IPS-20b (cell line): ENCODE data around the gene CD19.
A peak's percentile ranks its signal among the peaks of the same experiment; 100 is the strongest.
"Not testable (repeated sequence)": the region's sequence is repeated elsewhere in the genome, so short reads cannot be mapped to it uniquely, and the experiment has no call there.

ENCODE experiments used
- H3K27ac ChIP-seq: one replicate; pipeline ENCODE4 v1.5.1; 2013; ENCODE audit warnings: low read length
- H3K27me3 ChIP-seq: 2 replicates; pipeline ENCODE4 v1.6.1; 2013; ENCODE audit warnings: mild to moderate bottlenecking, low read length, inconsistent platforms; ENCODE audit not compliant: insufficient read depth
- H3K36me3 ChIP-seq: 2 replicates; pipeline ENCODE4 v1.6.1; 2013; ENCODE audit warnings: low read depth, mild to moderate bottlenecking, inconsistent platforms, low read length, moderate library complexity; ENCODE audit not compliant: insufficient read depth
- H3K4me1 ChIP-seq: 2 replicates; pipeline ENCODE4 v1.6.1; 2013; ENCODE audit warnings: mild to moderate bottlenecking, control low read depth, inconsistent platforms, low read length, moderate library complexity; ENCODE audit not compliant: insufficient read depth
- H3K4me3 ChIP-seq: 2 replicates; pipeline ENCODE4 v1.5.1; 2013; ENCODE audit warnings: mild to moderate bottlenecking, low read length, inconsistent platforms
- H3K9ac ChIP-seq: 2 replicates; pipeline ENCODE4 v1.6.1; 2013; ENCODE audit warnings: low read depth, mild to moderate bottlenecking, inconsistent platforms, low read length, moderate library complexity
- H3K9me3 ChIP-seq: 2 replicates; pipeline ENCODE4 v1.6.1; 2013; ENCODE audit warnings: mild to moderate bottlenecking, low read depth, low read length, inconsistent platforms; ENCODE audit not compliant: insufficient read depth

CD19 gene

DNA sequence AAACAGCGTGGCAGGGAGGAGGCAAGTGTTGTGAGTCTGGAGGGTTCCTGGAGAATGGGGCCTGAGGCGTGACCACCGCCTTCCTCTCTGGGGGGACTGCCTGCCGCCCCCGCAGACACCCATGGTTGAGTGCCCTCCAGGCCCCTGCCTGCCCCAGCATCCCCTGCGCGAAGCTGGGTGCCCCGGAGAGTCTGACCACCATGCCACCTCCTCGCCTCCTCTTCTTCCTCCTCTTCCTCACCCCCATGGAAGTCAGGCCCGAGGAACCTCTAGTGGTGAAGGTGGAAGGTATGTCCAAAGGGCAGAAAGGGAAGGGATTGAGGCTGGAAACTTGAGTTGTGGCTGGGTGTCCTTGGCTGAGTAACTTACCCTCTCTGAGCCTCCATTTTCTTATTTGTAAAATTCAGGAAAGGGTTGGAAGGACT, at the start of gene CD19:
Gene CD19 (plus strand): TSS at position 171 of the 425 bp plus-strand sequence. CDS start 30 bp downstream, at position 201.
- H3K36me3 ChIP-seq = no peaks in the 10 kb centered on the region
- no peaks in the 10 kb centered on the region for H3K9me3 ChIP-seq
- no peak within 1 kb of the TSS for H3K4me3 ChIP-seq
- no peaks in the 10 kb centered on the region for H3K27me3 ChIP-seq
- H3K4me1 ChIP-seq = no peaks in the 10 kb centered on the region
- H3K27ac ChIP-seq = no peak within 1 kb of the TSS
- H3K9ac ChIP-seq = no peak within 1 kb of the TSS

- Histone ChIP-seq H3K4me1 (peaks cover 12% of the 10 kb centered on the region; the same call in 1 of the 2 replicates), H3K4me3 (no peak overlapping the region), H3K27ac (no peak overlapping the region), H3K9me3 (no peaks in the 10 kb centered on the region), H3K36me3 (no peaks in the 10 kb centered on the region), H3K27me3 (peaks cover 15% of the 10 kb centered on the region), H3K9ac (peak overlapping the region; percentile 2; the same call in 1 of the 2 replicates)
These were observed 49.1 kb upstream of the CD19 start for GRCh38 chr16:28882551-28883160.

DNA sequence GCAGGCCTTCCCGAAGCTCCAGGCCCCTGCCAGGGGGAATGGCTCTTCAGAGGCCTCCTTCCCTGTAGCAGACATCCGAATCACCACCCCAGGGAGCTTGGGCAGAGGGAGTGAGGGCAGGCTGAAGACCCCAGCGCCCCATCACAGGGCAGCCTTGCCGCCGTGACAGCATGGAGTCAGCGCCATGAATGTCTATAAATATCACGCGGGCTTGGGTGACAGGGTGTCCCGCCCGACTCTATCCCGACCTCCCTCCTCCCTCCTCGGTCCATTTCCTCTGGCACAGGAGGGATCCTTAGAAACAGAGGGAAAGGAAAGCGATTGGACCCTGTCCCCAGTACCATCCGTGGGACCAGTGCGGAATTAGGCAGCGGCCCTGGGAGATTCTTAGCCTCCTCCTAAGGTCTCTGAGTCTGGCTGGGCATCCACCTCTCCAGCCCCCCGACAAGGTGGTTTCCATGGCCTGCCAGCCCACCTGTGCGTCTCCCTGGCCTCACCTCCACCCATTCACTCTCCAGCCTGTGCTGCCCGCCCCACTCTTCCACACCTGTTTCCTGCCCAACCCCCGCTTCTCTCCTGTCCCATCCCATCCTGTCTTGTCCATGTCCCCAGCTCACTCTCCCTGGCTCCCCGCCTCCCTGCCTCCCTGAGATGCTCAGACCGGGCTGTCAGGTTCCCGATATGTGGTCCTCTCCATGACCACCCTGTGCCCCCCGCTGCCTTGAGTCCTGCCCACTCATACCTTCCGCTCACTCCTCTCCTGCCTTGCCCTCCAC, 48.4 kb upstream of the CD19 start:
- no peak overlapping the region for H3K27ac ChIP-seq

DNA sequence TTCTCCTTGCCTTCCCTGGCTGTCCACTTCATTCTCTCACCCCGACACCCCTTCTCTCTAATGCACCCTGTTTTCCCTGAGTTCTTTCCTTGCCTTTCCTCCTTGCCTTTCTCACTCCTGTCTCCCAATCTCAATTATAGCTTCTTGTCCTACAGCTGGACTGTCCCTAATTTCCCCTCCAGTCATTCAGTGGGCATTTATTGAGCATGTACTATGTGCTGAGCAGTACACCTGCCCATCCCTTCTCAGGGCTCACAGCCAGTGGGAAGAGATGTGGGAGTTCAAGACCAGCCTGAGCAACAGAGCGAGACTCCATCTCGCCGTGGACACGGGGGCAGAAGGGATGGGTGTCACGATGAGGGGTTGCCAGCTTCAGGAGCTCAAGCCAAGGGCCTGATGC, 47.7 kb upstream of the CD19 start:
- Histone ChIP-seq H3K4me1 (peaks cover 6% of the 10 kb centered on the region; the same call in 1 of the 2 replicates), H3K9ac (no peak overlapping the region), H3K4me3 (no peak overlapping the region), H3K9me3 (no peaks in the 10 kb centered on the region), H3K36me3 (no peaks in the 10 kb centered on the region), H3K27me3 (peaks cover 15% of the 10 kb centered on the region), H3K27ac (no peak overlapping the region)

More for the DNA sequence above, 48.4 kb upstream of the CD19 start:
- no peaks in the 10 kb centered on the region for H3K36me3 ChIP-seq
- H3K9me3 ChIP-seq = no peaks in the 10 kb centered on the region
- no peak overlapping the region for H3K4me3 ChIP-seq
- peaks cover 10% of the 10 kb centered on the region; the same call in 1 of the 2 replicates for H3K4me1 ChIP-seq
- H3K9ac ChIP-seq = peak overlapping the region; percentile 2; the same call in 1 of the 2 replicates
- peaks cover 15% of the 10 kb centered on the region for H3K27me3 ChIP-seq

- Histone ChIP-seq H3K9ac (no peak overlapping the region), H3K27me3 (no peaks in the 10 kb centered on the region), H3K4me1 (peaks cover 6% of the 10 kb centered on the region; the same call in 1 of the 2 replicates), H3K4me3 (no peak overlapping the region), H3K27ac (no peak overlapping the region), H3K36me3 (no peaks in the 10 kb centered on the region), H3K9me3 (no peaks in the 10 kb centered on the region)
These were observed 44.8 kb upstream of the CD19 start for GRCh38 chr16:28886945-28887344.

- not testable (repeated sequence) for H3K27me3 ChIP-seq, H3K27ac ChIP-seq, H3K36me3 ChIP-seq, H3K4me3 ChIP-seq, H3K9me3 ChIP-seq, H3K9ac ChIP-seq, H3K4me1 ChIP-seq
These were observed 41.4 kb upstream of the CD19 start for GRCh38 chr16:28890355-28890754.

DNA sequence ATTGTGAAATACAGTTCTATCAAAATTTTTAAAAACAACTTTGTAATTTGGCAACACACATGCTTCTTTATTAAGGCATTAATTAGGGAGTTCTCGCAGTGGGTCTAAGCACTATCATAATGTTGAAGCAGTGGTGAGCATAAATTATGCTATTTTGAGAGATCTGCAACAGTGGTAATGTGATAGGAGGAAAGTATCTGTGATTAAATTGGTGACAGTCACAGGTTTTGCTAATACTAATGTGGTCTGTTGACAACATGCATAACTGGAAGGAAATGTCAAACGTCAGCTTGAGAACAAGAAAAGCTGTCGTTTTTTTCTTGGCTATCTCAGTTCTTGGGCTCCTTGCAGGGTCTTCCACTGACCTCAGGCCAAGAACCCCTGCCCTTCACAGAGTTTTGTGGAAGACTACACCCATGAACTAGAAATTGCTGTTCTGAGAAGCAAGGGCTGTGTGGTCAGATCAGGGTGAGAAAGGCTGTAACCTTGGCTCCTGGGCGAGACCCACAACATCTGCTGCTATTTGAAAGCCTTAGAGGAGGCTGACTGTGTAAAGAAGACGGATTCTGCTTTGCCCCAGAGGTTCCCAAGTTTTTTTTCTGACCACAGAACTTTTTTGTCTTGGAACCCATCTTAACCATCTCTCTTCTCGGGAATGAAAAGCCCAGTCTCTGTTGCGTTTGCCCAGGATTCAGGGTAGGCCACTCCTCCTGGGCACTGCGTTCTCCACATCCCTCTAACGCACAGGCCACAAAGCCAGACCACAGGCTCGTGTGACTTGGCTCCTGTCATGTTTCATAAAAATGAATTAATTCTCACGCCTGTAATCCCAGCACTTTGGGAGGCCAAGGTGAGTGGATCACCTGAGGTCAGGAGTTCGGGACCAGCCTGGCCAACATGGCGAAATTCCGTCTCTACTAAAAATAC, 39.5 kb upstream of the CD19 start:
- Histone ChIP-seq H3K4me1 (no peaks in the 10 kb centered on the region), H3K27ac (no peak overlapping the region), H3K4me3 (no peak overlapping the region), H3K9me3 (no peaks in the 10 kb centered on the region), H3K9ac (no peak overlapping the region; the same call in 1 of the 2 replicates), H3K36me3 (no peaks in the 10 kb centered on the region), H3K27me3 (no peaks in the 10 kb centered on the region)

GRCh38 chr16:28893291-28893690, 38.5 kb upstream of the CD19 start:
- Histone ChIP-seq H3K27me3 (no peaks in the 10 kb centered on the region), H3K4me1 (no peaks in the 10 kb centered on the region), H3K9me3 (no peaks in the 10 kb centered on the region), H3K4me3 (no peak overlapping the region), H3K27ac (no peak overlapping the region), H3K9ac (no peak overlapping the region), H3K36me3 (no peaks in the 10 kb centered on the region)

- Histone ChIP-seq H3K4me3 (no peak overlapping the region), H3K36me3 (no peaks in the 10 kb centered on the region), H3K27ac (no peak overlapping the region), H3K9ac (no peak overlapping the region), H3K4me1 (no peaks in the 10 kb centered on the region), H3K9me3 (no peaks in the 10 kb centered on the region), H3K27me3 (no peaks in the 10 kb centered on the region)
These were observed 36.2 kb upstream of the CD19 start for GRCh38 chr16:28895609-28896008.

- no peaks in the 10 kb centered on the region for H3K27me3 ChIP-seq
- H3K27ac ChIP-seq = no peak overlapping the region
- no peaks in the 10 kb centered on the region for H3K9me3 ChIP-seq
- no peaks in the 10 kb centered on the region for H3K36me3 ChIP-seq
- no peak overlapping the region for H3K4me3 ChIP-seq
- H3K9ac ChIP-seq = no peak overlapping the region
- no peaks in the 10 kb centered on the region for H3K4me1 ChIP-seq
These were observed 33.9 kb upstream of the CD19 start for GRCh38 chr16:28897826-28898225.

DNA sequence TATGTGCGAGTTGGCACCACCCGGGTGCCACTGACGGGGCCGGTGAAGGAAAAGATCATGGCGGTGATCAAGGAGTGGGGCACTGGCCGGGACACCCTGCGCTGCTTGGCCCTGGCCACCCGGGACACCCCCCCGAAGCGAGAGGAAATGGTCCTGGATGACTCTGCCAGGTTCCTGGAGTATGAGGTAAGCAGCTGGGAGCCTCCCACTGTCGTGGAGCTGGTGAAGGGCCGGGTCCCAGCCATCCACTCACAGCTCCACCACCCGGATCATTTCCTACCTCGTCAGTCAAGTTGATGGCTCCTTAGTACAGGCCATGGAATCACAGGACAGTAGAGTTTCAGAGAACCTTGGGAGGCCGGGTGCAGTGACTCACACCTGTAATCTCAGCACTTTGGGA, 33.5 kb upstream of the CD19 start:
- Histone ChIP-seq H3K4me3 (no peak overlapping the region), H3K27ac (no peak overlapping the region), H3K9ac (no peak overlapping the region), H3K27me3 (no peaks in the 10 kb centered on the region), H3K9me3 (no peaks in the 10 kb centered on the region), H3K36me3 (no peaks in the 10 kb centered on the region), H3K4me1 (no peaks in the 10 kb centered on the region)
